ENCODE measurements around the gene B4GALT5.
"Not testable (repeated sequence)": the region's sequence is repeated elsewhere in the genome, so short reads cannot be mapped to it uniquely, and the experiment has no call there.

B4GALT5 gene

GRCh38 chr20:49737260-49737659 is 23.6 kb upstream of the B4GALT5 start:
- DNase-seq (ENCODE audit: low read depth in 2 of 3, low spot score in 1 of 3), result no peak

DNA sequence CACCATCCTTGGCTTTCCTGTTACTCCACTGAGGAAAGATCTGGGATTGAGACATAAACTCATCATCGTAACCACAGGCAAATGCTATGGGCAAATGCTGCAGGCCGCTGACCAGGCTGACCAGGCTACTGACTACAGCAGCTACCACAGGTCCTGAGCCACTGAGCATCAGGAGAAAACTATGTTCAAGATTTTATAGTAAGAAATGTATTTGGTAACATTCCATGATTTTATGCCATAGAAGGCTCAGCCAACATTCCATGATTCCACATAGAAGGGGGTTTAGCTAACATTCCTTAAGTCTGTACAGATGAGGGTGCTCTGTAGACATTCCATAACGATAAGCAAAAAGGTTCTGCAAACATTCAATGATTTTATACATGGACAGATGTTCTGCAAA is 16.1 kb upstream of the B4GALT5 start:
- no peak for DNase-seq (ENCODE audit: low read depth in 2 of 3, low spot score in 1 of 3)

DNA sequence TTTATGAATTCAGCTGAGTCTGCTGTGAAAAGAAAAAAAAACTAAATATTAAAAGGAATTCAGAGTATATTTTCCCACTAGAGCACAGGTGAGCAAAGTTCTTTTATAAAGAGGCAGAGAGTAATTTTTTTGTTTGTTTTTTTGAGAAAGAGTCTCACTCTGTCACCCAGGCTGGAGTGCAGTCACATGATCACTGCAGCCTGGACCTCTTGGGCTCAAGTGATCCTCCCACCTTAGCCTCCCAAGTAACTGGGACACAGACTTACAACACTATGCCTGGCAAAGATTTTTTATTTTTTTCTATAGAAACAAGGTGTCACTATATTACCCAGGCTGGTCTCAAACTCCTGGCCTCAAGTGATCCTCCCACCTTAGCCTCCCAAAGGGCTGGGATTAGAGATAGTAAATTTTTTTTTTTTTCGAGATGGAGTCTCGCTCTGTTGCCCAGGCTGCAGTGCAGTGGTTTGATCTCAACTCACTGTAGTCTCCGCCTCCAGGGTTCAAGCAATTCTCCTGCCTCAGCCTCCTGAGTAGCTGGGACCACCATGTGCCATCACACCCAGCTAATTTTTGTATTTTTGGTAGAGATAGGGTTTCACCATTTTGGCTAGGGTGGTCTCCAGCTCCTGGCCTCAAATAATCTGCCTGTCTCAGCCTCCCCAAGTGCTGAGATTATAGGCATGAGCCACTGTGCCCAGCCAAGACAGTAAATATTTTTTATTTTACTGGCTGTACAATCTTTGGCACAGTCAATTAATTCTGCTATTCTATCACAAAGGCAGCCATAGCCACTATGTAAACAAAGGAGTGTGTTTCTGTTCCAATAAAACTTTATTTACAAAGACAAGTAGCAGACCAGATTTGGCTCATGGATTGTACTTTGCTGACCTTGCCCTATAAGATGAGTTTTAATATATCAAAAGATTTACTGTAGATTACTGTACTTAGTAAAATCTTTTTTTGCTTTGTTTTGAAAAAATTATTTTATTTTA is 14.5 kb upstream of the B4GALT5 start:
- no peak for DNase-seq (ENCODE audit: low read depth in 2 of 3, low spot score in 1 of 3)

GRCh38 chr20:49727478-49727877 is 13.8 kb upstream of the B4GALT5 start:
- DNase-seq (ENCODE audit: low read depth in 2 of 3, low spot score in 1 of 3), result no peak

GRCh38 chr20:49725694-49726093 is 12.0 kb upstream of the B4GALT5 start:
- DNase-seq (ENCODE audit: low read depth in 2 of 3, low spot score in 1 of 3), result no peak

DNA sequence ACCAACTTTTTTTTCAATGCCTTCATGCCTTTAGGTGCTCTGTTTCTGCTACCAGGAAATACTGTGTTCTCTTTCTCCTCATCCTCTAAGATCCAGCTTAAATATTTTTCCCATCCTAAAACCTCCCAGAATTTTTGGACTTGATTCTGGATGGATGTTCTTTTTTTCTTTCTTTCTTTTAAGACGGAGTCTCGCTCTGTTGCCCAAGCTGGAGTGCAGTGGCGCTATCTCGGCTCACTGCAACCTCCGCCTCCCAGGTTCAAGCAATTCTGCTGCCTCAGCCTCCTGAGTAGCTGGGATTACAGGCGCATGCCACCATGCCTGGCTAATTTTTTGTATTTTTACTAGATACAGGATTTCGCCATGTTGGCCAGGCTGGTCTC is 11.5 kb upstream of the B4GALT5 start:
- DNase-seq (ENCODE audit: low read depth in 2 of 3, low spot score in 1 of 3), result not testable (repeated sequence)

DNA sequence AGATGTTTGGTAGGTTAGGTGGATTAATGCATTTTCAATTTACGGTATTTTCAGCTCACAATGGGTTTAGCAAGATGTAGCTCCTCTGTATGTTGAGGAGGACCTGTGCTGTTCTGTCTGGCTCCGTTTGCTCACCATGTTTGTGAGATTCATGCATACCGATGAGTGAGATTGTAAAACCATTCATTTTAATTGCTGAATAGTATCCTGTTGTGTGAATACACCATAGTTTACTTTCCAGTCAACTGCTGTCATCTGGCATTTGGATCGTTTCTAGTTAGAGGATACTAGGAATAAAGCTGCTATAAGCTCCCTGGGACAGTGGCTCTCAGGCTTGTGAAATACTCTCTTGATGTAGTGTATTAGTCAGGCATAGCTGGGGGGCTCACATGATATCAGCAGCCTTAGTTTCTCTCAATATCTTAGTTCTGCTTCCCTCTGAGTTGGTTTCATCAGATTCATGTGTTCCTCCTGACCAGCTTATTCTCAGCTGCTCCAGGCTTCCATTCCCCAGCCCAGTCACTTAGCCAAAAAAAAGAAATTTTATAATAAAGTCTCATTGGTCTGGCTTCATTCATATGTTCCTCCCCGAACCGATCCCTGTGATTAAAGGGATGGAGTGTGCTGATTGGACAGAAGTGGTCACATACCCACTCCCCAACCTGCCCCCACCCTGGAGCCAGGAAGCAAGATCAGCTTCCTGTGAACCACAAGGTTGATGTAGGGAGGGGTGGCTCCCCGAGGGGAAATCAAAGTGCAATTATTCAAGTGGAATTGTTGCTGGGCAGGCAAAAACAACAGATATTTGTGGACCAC is 10.9 kb upstream of the B4GALT5 start:
- DNase-seq (ENCODE audit: low read depth in 2 of 3, low spot score in 1 of 3), result no peak

GRCh38 chr20:49723758-49724157 is 10.1 kb upstream of the B4GALT5 start:
- not testable (repeated sequence) for DNase-seq (ENCODE audit: low read depth in 2 of 3, low spot score in 1 of 3)

DNA sequence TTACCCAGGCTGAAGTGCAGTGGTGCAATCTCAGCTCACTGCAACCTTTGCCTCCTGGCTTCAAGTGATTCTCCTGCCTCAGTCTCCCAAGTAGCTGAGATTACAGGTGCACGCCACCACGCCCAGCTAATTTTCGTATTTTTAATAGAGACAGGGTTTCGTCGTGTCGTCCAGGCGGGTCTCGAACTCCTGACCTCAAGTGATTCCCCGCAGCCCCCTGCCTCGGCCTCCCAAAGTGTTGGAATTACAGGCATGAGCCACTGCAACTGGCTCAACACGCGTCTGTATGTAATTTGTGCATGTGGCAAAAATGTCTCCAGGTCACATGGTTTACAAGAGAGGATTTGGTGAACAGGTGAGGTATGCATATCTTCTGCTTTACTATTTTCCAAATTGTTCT is 7.6 kb upstream of the B4GALT5 start:
- DNase-seq (ENCODE audit: low read depth in 2 of 3, low spot score in 1 of 3), result not testable (repeated sequence)

DNA sequence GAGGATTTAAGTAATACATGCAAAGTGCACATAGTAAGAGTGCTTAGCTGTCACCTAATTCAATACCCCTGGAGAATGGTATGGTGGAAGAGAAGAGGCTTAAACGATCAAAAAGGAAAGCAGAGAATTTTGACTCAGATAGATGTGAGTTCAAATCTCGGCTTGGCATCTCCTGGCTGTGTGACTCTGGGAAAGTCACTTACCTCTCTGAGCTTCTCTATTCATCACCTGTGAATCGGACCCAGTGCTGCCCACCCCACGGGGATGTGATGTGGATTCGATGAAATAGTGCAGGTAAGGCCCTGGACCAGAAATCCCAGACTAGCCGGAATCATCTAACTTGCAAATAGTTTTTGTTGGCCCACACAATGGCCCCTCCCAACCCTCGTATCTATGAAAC is 1.8 kb upstream of the B4GALT5 start:
- DNase-seq (ENCODE audit: low read depth in 2 of 3, low spot score in 1 of 3), result no peak

- DNase-seq (ENCODE audit: low read depth in 2 of 3, low spot score in 1 of 3), result peak in 1 of 3 donors; percentile 16
These were observed 504 bp downstream of the B4GALT5 start for GRCh38 chr20:49712996-49713752.

GRCh38 chr20:49712646-49712995 is 1.1 kb downstream of the B4GALT5 start:
- DNase-seq (ENCODE audit: low read depth in 2 of 3, low spot score in 1 of 3), result no peak

- DNase-seq (ENCODE audit: low read depth in 2 of 3, low spot score in 1 of 3), result no peak
These were observed 1.6 kb downstream of the B4GALT5 start for GRCh38 chr20:49712118-49712517.

GRCh38 chr20:49711667-49711987 is 2.1 kb downstream of the B4GALT5 start:
- no peak for DNase-seq (ENCODE audit: low read depth in 2 of 3, low spot score in 1 of 3)

DNA sequence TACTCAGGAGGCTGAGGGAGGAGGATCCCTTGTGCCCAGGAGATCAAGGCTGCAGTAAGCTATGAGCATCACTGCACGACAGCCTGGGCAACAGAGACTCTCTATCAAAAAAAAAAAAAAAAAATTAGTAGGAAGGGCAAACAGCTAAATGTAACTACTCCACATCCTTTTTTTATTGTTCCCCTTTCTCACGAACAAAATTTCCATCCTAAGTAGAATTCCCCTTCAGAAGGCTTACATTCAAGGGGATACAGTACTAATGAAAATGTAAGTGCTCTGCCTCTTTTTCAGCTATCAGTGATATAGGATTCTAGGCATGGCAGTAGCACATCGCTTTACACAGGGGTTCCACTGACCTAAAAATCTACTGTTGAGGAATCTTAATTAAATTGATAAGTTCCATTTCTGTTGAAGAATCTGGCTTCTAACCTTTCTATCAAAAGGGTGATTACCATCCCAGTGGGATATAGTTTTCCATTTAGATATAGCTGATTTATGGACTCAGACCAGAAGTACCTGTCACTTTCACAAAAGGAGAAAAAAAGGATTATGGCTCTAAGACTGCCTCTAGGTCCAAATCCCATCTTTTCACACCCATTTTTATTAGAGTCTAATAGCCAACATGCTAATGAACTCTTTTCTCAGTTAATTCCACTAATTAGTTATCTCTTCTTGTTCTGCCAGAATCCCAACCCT is 2.6 kb downstream of the B4GALT5 start:
- DNase-seq (ENCODE audit: low read depth in 2 of 3, low spot score in 1 of 3), result no peak

DNA sequence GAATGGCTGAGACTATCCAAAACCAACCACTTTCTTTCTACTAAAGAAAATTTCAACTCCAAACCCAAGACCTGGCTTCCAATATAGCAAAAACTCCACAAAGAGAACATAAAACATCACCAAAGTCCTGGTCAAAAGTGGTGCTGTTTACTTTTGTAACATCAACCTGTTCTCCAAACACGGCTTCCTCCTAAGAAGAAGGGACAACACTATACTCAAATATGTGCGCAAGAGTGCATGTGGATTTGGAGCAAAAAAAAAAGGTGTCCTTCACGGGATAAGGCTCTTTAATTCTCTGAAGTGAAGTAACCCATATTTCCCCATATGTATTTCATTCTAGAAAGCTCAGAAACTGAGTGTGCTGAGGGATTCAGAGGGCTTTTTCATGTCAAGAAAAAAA is 6.6 kb downstream of the B4GALT5 start:
- no peak for DNase-seq (ENCODE audit: low read depth in 2 of 3, low spot score in 1 of 3)

GRCh38 chr20:49706630-49707091 is 7.0 kb downstream of the B4GALT5 start:
- no peak for DNase-seq (ENCODE audit: low read depth in 2 of 3, low spot score in 1 of 3)

- DNase-seq (ENCODE audit: low read depth in 2 of 3, low spot score in 1 of 3), result not testable (repeated sequence)
These were observed 7.8 kb downstream of the B4GALT5 start for GRCh38 chr20:49705893-49706292.

DNA sequence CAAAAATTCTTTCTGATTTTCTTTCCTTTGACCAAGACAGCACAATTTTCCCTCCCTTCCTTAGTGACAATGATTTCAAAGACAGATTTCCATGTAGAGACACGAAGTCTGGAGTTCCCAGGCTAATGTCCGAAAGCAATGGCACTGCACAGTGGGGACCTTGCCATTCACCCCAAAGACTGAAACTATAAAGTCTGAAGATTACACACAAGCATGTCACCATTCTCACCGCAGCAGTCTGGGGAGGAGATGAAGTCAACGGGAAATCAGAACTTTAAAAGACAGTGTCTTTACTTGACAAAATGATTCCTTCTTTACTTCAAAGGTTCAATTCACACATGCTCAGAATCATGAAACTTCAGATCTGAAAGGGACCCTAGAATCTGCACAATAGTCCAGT is 8.3 kb downstream of the B4GALT5 start:
- DNase-seq (ENCODE audit: low read depth in 2 of 3, low spot score in 1 of 3), result no peak

DNA sequence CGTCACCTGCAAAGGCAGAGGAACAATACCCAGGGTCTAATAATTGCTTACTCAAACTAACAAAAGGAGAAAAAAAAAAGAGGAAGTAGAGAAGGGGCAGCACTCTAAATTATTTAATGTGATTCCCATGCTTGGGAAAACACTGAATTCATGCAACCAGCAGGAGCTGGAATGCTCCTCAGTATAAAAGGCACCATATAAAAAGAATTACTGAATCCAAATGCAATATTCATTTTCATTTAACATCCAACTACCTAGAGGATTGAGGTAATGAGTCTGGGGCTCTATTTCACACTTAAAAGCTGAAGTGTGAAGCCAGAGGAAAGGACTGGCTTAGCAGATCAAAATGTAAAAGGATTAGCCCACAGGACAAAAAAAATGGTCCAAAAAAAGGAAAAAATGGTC is 8.7 kb downstream of the B4GALT5 start:
- no peak for DNase-seq (ENCODE audit: low read depth in 2 of 3, low spot score in 1 of 3)

DNA sequence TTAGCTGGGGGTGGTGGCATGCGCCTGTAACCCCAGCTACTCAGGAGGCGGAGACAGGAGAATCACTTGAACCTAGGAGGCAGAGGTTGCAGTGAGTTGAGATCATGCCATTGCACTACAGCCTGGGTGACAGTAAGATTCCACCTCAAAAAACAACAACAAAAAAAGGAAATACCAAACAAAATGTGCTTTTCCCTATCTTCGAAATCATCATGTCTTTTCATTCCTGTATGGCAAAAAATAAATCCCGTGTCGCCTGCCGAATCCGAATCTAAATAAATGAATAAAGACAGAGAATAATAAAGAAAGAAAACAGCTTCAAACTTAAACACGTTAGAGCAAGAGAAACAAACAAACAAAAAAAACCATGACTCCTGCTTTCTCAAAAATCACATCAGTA is 11.8 kb downstream of the B4GALT5 start:
- no peak for DNase-seq (ENCODE audit: low read depth in 2 of 3, low spot score in 1 of 3)
